ENCODE measurements around the gene GPATCH1.
A peak's percentile ranks its signal among the peaks of the same experiment; 100 is the strongest.
"Not testable (repeated sequence)": the region's sequence is repeated elsewhere in the genome, so short reads cannot be mapped to it uniquely, and the experiment has no call there.

Gene GPATCH1

DNA sequence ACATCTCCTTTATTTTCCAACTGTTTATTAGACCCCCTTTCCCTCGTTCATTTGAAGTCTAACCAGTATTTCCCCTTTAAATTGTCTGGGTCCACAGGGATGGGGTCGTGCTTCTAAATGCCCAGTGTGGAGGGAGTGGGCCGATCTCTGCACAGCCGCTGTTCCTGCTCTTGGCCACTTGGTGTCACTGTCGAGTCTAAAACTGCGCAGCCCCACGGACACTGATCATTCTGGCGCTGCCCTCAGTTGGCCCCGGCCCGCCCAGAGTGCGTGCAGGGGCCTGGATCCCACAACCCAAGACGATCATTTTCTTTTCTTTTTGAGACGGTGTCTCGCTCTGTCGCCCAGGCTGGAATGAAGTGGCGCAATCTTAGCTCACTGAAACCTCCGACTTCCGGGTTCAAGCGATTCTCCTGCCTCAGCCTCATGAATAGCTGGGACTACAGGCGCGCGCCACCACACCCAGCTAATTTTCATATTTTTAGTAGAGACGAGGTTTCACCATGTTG, 63.0 kb downstream of the GPATCH1 start:
- H3K9me3 Mint-ChIP-seq = no peaks in the 10 kb centered on the region
- peaks cover 18% of the 10 kb centered on the region for H3K4me1 Mint-ChIP-seq
- H3K27ac Mint-ChIP-seq = no peak overlapping the region
- TF ChIP-seq CTCF (IDR thresholded peaks at IDR 0.05) = peak; percentile 89
- H3K36me3 Mint-ChIP-seq (ENCODE audit: low read depth) = no peaks in the 10 kb centered on the region
- no peak overlapping the region for H3K4me3 Mint-ChIP-seq
- peaks cover 19% of the 10 kb centered on the region for H3K27me3 Mint-ChIP-seq (ENCODE audit: low read depth, poor library complexity)
- peak; percentile 71 for DNase-seq

GRCh38 chr19:33146209-33146608, 65.2 kb downstream of the GPATCH1 start:
- no peak for TF ChIP-seq CTCF (IDR thresholded peaks at IDR 0.05)
- no peaks in the 10 kb centered on the region for H3K9me3 Mint-ChIP-seq
- H3K4me3 Mint-ChIP-seq = no peak overlapping the region
- H3K27ac Mint-ChIP-seq = no peak overlapping the region
- peaks cover 17% of the 10 kb centered on the region for H3K27me3 Mint-ChIP-seq (ENCODE audit: low read depth, poor library complexity)
- DNase-seq = no peak
- no peaks in the 10 kb centered on the region for H3K36me3 Mint-ChIP-seq (ENCODE audit: low read depth)
- H3K4me1 Mint-ChIP-seq = peaks cover 18% of the 10 kb centered on the region

GRCh38 chr19:33147538-33147937, 66.6 kb downstream of the GPATCH1 start:
- no peaks in the 10 kb centered on the region for H3K9me3 Mint-ChIP-seq
- no peak overlapping the region for H3K4me3 Mint-ChIP-seq
- no peak for TF ChIP-seq CTCF (IDR thresholded peaks at IDR 0.05)
- H3K27me3 Mint-ChIP-seq (ENCODE audit: low read depth, poor library complexity) = peaks cover 21% of the 10 kb centered on the region
- peaks cover 11% of the 10 kb centered on the region for H3K4me1 Mint-ChIP-seq
- H3K36me3 Mint-ChIP-seq (ENCODE audit: low read depth) = no peaks in the 10 kb centered on the region
- no peak overlapping the region for H3K27ac Mint-ChIP-seq
- no peak for DNase-seq

DNA sequence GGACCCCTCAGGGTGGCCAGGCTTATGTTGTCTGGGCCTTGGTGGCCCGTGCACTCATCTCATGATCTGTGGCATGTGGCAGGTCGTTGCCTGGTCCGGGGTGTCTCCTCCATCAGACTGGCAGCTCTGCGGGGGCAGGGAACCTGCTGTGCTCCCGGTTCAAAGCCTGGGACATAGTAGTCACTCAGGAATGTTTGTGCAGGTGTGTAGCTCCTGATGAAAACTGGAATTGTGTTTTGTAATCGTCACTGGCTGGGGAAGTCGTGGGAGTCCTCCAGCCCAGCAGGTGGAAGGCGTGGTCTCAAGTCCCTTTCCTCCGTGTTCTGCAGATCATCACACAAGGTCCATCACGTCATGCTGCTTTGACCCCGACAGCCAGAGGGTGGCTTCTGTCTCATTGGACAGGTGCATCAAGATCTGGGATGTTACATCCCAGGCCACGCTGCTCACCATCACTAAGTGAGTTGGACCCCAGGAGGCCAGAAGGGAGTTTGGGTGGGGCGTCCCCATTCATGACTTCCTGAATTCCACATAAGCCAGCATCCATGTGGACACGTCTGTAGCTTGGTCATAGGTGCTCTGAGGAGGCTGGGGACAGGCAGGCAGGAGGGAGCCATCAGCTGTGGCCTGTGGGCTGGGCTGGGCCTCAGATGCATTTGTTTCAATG, 70.0 kb downstream of the GPATCH1 start:
- no peak overlapping the region for H3K4me3 Mint-ChIP-seq
- peaks cover 26% of the 10 kb centered on the region for H3K27me3 Mint-ChIP-seq (ENCODE audit: low read depth, poor library complexity)
- no peaks in the 10 kb centered on the region for H3K4me1 Mint-ChIP-seq
- H3K9me3 Mint-ChIP-seq = no peaks in the 10 kb centered on the region
- no peaks in the 10 kb centered on the region for H3K36me3 Mint-ChIP-seq (ENCODE audit: low read depth)
- H3K27ac Mint-ChIP-seq = no peak overlapping the region
- no peak for TF ChIP-seq CTCF (IDR thresholded peaks at IDR 0.05)
- no peak for DNase-seq

DNA sequence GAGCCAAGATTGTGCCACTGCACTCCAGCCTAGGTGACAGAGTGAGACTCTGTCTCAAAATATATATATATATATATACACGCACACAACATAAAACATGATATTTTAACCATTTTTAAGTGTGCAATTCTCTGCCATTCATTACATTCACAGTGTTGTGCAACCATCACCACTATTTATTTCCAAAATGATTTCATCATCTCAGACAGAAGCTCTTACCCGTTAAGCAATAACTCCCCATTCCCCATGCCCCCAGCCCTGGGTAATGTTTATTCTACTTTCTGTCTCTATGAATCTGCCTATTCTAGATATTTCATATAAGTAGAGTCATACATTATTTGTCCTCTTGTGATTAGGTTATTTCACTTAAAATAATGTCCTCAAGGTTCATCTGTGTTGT, 71.2 kb downstream of the GPATCH1 start:
- Mint-ChIP-seq H3K27me3 (ENCODE audit: low read depth, poor library complexity) (peaks cover 22% of the 10 kb centered on the region), H3K4me3 (no peak overlapping the region), H3K27ac (no peak overlapping the region), H3K4me1 (no peaks in the 10 kb centered on the region), H3K36me3 (ENCODE audit: low read depth) (no peaks in the 10 kb centered on the region), H3K9me3 (no peaks in the 10 kb centered on the region)
- TF ChIP-seq CTCF (IDR thresholded peaks at IDR 0.05) = no peak
- no peak for DNase-seq

- not testable (repeated sequence) for H3K9me3 Mint-ChIP-seq; DNase-seq; H3K36me3 Mint-ChIP-seq (ENCODE audit: low read depth); H3K27ac Mint-ChIP-seq; H3K4me3 Mint-ChIP-seq; H3K4me1 Mint-ChIP-seq
- H3K27me3 Mint-ChIP-seq (ENCODE audit: low read depth, poor library complexity) = peaks cover 22% of the 10 kb centered on the region
Observed at GRCh38 chr19:33152625-33153024, 71.6 kb downstream of the GPATCH1 start.

- H3K4me3 Mint-ChIP-seq; H3K27ac Mint-ChIP-seq; H3K9me3 Mint-ChIP-seq; H3K36me3 Mint-ChIP-seq (ENCODE audit: low read depth); H3K4me1 Mint-ChIP-seq; DNase-seq: not testable (repeated sequence)
- H3K27me3 Mint-ChIP-seq (ENCODE audit: low read depth, poor library complexity) = peaks cover 14% of the 10 kb centered on the region
Observed at GRCh38 chr19:33154313-33154712, 73.3 kb downstream of the GPATCH1 start.
